GM21381 (cell line): Measurements from ENCODE around the gene ERBIN.

ENCODE experiments used
- ATAC-seq: cut with Tn5 transposase; IDR thresholded peaks from one replicate; pipeline ENCODE4 v1.9.1; 2021; ENCODE audit warnings: mild to moderate bottlenecking, moderate library complexity; ENCODE audit not compliant: unreplicated experiment

Gene ERBIN

GRCh38 chr5:66089384-66089783 is 163.0 kb downstream of the ERBIN start:
- no peak for ATAC-seq

GRCh38 chr5:66100851-66101250 is 174.5 kb downstream of the ERBIN start:
- ATAC-seq, result no peak

- ATAC-seq, result no peak
Measured at GRCh38 chr5:66113160-66113559, 186.8 kb downstream of the ERBIN start.

GRCh38 chr5:66118304-66118703 is 191.9 kb downstream of the ERBIN start:
- ATAC-seq, result no peak

GRCh38 chr5:66122379-66123034 is 196.1 kb downstream of the ERBIN start:
- no peak for ATAC-seq

- no peak for ATAC-seq
Measured at GRCh38 chr5:66129144-66129543, 202.8 kb downstream of the ERBIN start.

GRCh38 chr5:66130493-66130892 is 204.1 kb downstream of the ERBIN start:
- ATAC-seq, result no peak
